GM21619 (cell line): ENCODE data around the gene POLR2J.

ENCODE experiments used
- ATAC-seq: cut with Tn5 transposase; IDR thresholded peaks from one replicate; pipeline ENCODE4 v1.9.1; 2021; ENCODE audit not compliant: unreplicated experiment

POLR2J gene

DNA sequence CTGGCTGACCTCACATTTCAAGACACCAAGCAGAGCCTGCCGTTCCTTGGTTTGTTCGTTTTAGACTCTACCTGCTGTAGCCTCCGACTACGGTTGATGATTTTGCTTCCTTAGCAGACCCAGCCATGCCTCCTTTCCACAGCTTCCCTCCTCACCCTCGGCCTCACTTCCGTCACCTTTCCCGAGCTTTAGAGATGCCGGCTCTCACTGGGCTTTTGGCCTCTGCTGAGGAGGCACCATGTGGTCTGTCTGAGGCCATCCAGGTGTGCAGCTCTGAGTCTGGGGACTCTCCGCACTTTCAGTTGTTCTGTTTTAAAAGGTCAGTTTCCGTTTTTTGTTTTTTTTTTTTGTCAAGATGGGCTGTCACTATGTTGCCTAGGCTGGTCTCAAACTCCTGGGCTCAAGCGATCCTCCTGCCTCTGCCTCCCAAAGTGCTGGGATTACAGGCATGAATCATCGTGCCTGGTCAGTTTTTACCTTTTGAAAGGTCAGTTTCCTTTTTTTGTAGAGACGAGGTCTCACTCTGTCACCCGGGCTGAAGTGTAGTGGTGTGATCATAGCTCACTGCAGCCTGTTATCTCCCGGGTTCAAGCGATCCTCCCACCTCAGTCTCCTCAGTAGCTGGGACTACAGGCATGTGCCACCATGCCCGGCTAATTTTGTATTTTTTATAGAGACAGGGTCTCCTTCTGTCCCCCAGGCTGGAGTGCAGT lies 33.6 kb downstream of the POLR2J start:
- ATAC-seq = peak; percentile 39

DNA sequence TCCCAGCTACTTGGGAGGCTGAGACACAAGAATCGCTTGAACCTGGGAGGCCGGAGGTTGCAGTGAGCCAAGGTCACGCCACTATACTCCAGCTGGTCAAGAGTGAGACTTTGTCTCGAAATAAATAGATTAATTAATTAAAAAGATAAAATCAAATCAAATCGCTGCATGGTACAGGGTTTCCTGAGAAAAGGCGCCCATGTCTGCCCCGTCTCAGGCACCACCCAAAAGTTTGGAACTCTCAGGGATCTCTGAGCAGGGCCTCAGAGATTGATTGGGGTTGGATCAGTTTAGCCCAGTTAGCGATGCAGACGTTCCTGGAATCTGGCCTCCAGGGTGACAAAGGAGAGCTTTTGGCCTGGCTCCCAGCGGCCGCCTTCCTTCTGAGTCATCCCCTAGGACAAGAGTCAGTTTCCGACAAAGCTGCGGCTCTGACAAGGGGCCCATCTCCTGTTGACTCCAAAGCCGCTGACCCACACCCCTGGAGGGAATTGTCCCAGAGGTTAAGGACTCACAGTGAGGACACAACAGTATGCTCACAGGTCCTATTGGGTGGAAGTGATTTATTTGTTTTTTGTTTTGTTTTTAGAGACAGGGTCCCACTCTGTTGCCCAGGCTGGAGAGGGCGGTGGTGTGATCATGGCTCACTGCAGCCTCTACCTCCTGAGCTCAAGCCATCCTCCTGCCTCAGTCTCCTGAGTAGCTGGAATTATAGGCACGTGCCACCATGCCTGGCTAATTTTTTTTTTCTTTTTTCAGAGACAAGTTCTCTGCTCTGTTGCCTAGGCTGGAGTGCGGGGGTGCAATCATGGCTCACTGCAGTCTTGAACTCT lies 38.5 kb downstream of the POLR2J start:
- no peak for ATAC-seq

DNA sequence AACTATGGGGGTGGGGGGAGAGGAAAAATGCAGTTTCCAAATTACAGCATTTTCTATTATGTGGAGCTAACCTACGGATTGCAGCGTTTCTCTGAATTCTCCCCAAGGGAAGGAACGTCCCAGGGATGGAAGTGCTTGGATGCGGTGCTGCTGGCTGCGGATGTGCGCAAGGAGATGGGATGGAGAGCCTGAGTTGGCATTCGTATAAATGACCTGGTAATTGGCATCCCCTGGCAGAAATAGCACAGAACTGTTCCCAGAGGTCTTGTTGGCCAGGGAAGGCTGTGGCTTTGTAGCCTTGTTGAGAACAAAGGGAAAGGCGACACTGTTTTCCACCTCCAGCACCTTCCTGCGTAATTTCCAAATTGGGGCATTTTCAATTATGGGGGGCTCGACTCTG lies 42.6 kb downstream of the POLR2J start:
- ATAC-seq = no peak

DNA sequence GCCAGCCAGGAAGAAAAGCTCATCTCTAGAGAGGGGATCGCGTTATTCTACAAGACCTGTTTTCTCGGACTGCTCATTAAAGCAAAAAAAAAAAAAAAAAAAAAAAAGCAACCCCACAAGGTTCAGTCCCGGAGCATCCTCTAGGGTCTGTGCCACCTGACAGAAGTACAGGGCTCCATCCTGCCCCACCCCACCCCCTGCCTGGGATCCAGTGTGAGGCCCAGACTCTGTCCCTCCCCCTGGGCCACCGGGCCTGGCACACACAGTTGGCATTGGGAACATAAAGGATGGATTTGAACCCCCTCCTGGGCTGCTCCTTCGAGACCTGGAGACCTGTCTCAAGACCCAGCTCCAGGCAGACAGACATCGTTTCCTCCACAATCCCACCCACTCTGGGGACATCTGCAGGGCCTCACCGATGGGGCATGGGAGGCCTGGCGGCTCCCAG lies 44.7 kb downstream of the POLR2J start:
- ATAC-seq = peak; percentile 16

DNA sequence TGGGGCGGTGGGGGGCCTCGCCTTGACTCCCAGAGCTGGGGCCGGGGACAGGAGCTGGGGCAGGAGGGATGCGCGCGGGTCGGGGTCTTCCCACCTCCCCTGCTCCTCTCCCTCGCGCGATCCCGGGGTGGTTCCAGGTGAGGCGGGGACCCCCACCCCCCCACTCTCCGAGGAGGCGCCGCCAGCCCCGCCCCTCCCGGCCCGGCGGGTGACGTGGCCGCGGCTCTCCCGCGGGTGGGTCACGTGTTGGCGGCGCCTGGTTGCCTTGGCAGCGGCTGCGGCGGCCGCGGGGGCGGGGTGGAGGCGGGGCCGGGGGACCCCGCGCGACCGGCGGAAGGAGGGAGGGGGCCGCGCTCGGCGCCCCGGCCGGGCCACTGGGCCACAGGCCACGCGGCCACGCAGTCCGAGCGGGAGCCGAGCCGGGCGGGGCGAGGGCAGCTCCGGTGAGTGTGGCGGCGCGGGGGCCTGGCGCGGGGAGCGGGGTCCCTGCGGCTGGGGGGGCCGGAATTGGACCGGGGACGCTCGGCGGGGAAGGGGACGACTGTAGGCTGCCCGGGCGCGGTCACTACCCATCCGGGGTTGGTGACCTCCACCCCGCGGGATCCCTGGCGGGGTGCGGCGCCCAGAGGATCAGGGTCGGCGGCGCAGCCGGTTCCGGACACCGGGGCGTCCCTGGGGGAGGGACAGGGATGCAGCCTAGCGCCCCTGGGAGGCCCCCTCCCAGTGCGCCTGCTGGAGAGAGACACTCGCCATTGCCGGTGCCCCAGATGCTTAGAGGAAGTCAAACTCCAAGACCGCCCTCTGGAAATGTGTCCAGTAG lies 45.3 kb downstream of the POLR2J start, which contains the start of gene ORAI2:
Gene ORAI2, plus strand, starts transcription at position 357 of the 820 bp plus-strand sequence. CDS start 5,382 bp downstream, outside the sequence.
- ATAC-seq = peak; percentile 54

DNA sequence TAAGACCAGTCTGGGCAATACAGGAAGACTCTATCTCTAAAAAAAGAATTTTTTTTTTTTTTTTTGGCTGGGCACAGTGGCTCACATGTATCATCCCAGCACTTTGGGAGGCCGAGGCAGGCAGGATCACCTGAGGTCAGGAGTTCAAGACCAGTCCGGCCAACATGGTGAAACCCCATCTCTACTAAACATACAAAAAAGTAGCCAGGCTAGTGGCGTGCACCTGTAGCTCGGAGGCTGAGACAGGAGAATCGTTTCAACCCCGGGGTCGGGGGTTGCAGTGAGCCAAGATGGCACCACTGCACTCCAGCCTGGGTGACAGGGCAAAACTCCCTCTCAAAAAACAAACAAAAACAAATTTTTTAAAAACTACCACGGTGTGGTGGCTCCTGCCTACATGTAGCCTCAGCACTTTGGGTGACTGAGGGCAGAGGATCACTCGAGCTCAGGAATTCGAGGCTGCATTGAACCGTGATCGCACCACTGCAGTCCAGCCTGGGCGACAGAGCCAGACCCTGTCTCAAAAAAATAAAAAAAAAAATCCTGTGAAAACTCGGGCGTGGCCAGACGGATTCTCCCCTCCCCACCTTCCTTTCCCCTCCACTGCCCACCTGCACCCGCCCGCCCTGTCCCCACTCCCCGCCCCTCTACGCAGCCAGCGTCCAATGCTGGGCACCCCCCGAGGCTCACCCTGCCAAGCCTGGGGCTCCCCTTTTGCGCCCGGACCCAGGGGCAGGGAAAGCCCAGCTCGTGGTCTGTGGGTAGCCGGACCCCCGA lies 46.1 kb downstream of the POLR2J start:
- peak; percentile 26 for ATAC-seq

DNA sequence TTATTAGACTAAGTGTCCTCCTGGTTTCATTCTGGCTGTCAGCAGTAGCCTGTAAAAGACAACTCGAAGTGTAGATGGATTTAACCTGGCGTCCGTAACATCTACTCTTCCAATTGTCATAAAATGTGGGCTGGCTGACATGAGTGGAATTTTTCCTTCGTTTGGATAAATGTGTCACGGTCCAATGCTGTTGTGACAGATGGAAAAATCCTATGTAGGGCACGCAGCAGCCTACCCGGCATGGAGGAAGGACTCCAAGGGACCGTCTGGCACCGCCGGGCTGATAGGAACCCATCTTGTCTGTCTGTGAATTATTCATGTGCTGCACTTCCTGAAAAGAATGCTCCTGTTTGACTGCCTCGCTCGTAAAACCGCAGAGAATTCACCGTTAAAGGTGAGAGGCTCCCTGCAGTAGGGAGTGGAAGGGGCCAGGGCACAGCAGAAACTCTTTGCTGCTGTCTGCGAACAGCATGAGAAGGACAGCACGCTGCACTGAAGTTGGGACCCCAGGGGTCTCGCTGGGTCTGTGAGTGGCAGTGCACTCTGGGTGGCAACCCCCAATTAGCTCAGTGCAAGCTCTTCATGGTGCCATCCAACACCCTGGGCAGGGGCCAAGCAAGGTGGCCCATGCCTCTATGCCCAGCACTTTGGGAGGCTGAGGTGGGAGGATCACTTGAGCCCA lies 47.0 kb downstream of the POLR2J start:
- ATAC-seq = no peak

DNA sequence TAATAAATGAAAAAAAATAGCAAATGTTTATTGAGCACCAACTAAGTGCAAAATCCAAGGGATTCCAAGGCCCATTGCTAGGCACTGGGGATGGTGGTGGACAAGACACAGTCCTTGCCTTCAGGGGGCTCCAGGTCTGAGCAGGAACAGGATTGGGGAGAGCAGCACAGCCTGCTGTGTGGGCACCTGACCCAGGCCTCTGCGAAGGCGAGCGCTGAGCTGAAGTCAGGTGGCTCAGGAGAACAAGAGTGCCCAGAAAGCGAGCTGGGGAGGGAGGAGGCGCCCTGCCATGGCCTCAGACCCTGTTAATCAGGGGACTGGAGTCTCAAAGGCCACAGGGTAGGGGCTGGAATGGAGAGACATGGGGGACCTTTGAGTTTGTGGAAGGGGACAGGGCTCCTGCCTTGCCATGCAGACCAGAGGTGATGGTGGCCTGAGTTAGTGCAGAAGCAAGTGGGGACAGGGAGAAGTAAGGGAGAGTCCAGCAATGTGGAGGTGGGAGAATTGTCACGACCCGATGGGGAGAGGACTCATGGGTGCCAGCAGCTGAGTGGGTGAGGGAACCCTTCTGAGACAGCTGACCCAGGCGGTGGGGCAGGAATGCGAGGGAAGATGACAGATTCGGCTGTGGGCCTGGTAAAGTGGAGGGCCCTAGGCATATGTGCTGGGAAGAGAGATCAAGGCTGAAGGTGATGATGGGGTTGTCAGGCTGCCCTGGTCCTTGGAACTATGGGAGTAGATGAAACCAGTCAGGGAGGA lies 49.4 kb downstream of the POLR2J start:
- ATAC-seq = no peak

DNA sequence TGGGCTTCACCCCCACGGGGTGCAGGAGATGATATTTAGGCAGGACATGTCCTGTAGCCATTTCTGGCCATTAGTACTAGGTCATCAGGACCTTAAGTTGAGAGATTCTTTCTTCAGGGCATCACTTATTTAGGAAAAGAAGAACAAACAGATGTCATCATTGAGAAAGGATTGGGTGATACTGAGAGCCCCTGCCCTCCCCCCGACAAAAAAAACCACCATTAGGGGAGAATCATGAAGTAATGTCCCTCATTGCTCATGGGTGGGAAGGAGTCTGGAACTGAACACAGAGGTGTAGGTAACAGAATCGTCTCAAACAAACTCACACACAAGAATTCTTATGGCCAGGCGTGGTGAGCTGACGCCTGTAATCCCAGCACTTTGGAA lies 51.7 kb downstream of the POLR2J start:
- ATAC-seq = no peak

DNA sequence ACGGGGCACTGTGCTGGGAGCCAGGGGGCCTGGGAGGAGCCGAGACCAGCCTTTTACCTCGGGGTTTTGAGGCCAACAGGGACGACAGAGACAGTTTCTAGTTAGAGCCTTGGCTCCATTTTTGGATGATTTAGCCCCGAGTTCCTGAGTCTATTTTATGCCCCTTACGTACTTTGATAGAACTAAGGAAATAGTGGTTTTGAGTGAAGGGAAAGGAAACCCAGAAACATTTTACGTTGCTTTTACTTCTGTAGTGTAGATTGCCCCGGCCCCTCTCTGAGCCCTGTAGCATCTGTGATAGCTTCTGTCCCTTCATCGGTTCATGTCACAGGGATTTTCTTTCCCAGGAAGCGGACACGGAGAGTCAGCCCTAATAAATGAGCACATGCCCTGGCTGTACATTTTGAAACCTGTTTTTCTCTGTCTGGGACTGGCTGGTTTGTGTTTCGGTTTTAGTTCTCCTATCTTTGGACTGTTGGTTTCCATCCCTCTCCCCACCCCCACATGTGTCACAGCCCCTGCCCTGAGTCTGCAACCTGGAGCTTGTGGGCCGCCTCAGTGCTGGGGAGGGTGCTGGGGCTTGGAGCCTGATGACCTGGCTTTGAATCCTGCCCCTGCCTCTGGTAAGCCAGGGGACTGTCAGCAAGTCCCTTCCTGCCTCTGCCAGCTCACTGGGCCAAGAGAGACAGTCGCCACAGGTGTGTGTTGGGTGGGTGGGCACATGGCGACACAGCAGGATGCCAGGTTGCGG lies 52.3 kb downstream of the POLR2J start:
- ATAC-seq = peak; percentile 55

DNA sequence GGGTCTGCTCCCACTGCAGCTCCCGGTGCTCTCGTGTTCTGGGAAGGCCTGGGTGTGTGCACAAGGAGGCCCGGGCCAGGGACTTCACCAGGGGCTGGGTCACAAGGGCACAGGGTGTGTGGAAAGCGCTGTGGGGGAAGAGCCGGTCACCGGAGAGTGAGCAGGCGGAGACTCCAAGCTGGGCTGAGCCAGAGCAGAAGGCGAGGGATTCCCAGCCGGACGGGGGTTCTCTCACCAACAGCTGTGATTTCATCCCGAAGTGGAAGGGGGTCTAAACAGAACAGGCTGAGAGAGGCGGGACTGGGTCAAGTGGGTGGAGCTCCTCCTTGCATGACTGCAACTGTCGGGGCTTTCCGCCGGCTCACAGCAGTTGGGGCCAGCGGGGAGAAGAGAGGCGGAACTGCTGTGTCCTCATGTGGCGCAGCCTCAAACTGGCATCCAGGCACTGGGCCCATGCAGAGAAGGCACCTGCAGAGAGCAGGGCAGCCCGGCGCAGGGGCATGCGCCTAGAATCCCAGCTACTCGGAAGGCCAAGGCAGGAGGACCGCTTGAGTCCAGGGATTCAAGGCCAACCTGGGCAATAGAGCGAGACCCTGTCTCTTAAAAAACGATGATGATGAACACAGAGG lies 53.0 kb downstream of the POLR2J start:
- peak; percentile 67 for ATAC-seq

DNA sequence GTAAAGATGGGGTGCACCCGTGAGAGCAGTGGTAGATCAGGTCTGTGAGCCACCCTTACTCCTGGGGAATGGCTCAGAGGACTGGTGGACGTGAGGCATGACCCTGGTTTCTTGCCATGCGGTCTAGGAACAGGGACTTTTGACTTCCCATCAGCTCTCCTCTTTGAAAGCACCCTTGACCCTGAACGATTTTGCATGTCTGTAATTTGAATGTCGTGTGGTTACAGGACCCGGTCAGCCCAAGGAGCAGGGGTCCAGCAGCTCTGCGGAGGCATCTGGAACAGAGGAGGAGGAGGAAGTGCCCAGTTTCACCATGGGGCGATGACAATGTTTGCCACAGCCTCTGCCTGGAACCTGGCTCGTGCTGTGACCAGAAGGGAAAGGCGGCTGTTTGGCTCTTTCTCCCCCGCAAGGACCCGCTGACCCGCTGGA lies 53.9 kb downstream of the POLR2J start:
- ATAC-seq = peak; percentile 30

DNA sequence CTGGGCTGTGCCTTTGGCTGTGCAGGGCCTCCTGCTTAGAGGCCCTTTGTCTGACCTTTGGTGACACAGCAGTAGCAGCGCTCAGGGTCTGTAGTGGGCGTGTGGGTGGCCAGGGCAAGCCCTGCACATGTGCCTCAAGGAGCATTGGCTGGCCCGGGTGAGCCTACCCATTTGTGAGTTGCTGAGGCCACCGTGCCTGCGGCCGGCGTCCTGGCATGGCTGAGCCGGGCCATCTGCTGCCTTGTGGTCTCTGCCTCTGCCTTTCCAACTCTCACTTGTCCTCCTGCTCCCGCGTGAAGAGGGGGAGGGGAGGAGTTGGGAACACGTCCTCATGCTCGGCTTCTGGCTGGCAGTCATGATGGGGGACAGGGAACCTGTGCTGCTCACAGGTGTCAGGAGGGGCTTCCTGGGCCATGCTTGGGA lies 54.6 kb downstream of the POLR2J start:
- no peak for ATAC-seq
